Measurements from ENCODE around the gene AMIGO2. TPM values are rescaled to one million over a fixed set of nuclear protein-coding genes. Genes with fewer than 3 reads are reported as not detected.
"Not testable (repeated sequence)": the region's sequence is repeated elsewhere in the genome, so short reads cannot be mapped to it uniquely, and the experiment has no call there.

Gene AMIGO2
- total RNA-seq, 1 experiment from 2014 or later: 24.3 TPM

GRCh38 chr12:47075192-47076084, 4.3 kb downstream of the AMIGO2 start:
- no peak for DNase-seq (ENCODE audit: low spot score)

GRCh38 chr12:47074757-47075156, 5.0 kb downstream of the AMIGO2 start:
- no peak for DNase-seq (ENCODE audit: low spot score)

GRCh38 chr12:47073951-47074350, 5.8 kb downstream of the AMIGO2 start:
- DNase-seq (ENCODE audit: low spot score): no peak

- peak; percentile 66 for DNase-seq (ENCODE audit: low spot score)
Observed at GRCh38 chr12:47071241-47071852, 8.4 kb downstream of the AMIGO2 start.

GRCh38 chr12:47070310-47070709, 9.4 kb downstream of the AMIGO2 start:
- DNase-seq (ENCODE audit: low spot score): peak; percentile 35

GRCh38 chr12:47068539-47068938, 11.2 kb downstream of the AMIGO2 start:
- DNase-seq (ENCODE audit: low spot score): no peak

GRCh38 chr12:47067771-47068431, 11.9 kb downstream of the AMIGO2 start:
- DNase-seq (ENCODE audit: low spot score): no peak

GRCh38 chr12:47067176-47067575, 12.6 kb downstream of the AMIGO2 start:
- DNase-seq (ENCODE audit: low spot score): no peak

GRCh38 chr12:47066278-47067025, 13.3 kb downstream of the AMIGO2 start:
- no peak for DNase-seq (ENCODE audit: low spot score)

GRCh38 chr12:47065546-47065945, 14.2 kb downstream of the AMIGO2 start:
- no peak for DNase-seq (ENCODE audit: low spot score)

GRCh38 chr12:47058640-47059039, 21.1 kb downstream of the AMIGO2 start:
- not testable (repeated sequence) for DNase-seq (ENCODE audit: low spot score)

- not testable (repeated sequence) for DNase-seq (ENCODE audit: low spot score)
Observed at GRCh38 chr12:47056944-47057343, 22.8 kb downstream of the AMIGO2 start.

- not testable (repeated sequence) for DNase-seq (ENCODE audit: low spot score)
Observed at GRCh38 chr12:47055856-47056255, 23.9 kb downstream of the AMIGO2 start.

GRCh38 chr12:47054659-47055058, 25.1 kb downstream of the AMIGO2 start:
- DNase-seq (ENCODE audit: low spot score): no peak

GRCh38 chr12:47053961-47054360, 25.8 kb downstream of the AMIGO2 start:
- DNase-seq (ENCODE audit: low spot score): no peak

GRCh38 chr12:47052274-47052673, 27.5 kb downstream of the AMIGO2 start:
- no peak for DNase-seq (ENCODE audit: low spot score)

- DNase-seq (ENCODE audit: low spot score): not testable (repeated sequence)
Observed at GRCh38 chr12:47051291-47051690, 28.5 kb downstream of the AMIGO2 start.

GRCh38 chr12:47048541-47048940, 31.2 kb downstream of the AMIGO2 start:
- no peak for DNase-seq (ENCODE audit: low spot score)

GRCh38 chr12:47041327-47041726, 38.4 kb downstream of the AMIGO2 start:
- peak; percentile 24 for DNase-seq (ENCODE audit: low spot score)

- peak; percentile 42 for DNase-seq (ENCODE audit: low spot score)
Observed at GRCh38 chr12:47039756-47040155, 40.0 kb downstream of the AMIGO2 start.

- peak; percentile 54 for DNase-seq (ENCODE audit: low spot score)
Observed at GRCh38 chr12:47039079-47039478, 40.7 kb downstream of the AMIGO2 start.
